ENCODE measurements around the gene CACNA1E. TPM values are rescaled to one million over a fixed set of nuclear protein-coding genes. Genes with fewer than 3 reads are reported as not detected.

Gene CACNA1E
- total RNA-seq, 1 donor, result not detected

GRCh38 chr1:181558416-181558815, 75.1 kb downstream of the CACNA1E start:
- no peak for DNase-seq (ENCODE audit: low read depth)
- H3K4me3 ChIP-seq (ENCODE audit: low read depth, low read length), result no peak overlapping the region
- TF ChIP-seq, protein P1, sequence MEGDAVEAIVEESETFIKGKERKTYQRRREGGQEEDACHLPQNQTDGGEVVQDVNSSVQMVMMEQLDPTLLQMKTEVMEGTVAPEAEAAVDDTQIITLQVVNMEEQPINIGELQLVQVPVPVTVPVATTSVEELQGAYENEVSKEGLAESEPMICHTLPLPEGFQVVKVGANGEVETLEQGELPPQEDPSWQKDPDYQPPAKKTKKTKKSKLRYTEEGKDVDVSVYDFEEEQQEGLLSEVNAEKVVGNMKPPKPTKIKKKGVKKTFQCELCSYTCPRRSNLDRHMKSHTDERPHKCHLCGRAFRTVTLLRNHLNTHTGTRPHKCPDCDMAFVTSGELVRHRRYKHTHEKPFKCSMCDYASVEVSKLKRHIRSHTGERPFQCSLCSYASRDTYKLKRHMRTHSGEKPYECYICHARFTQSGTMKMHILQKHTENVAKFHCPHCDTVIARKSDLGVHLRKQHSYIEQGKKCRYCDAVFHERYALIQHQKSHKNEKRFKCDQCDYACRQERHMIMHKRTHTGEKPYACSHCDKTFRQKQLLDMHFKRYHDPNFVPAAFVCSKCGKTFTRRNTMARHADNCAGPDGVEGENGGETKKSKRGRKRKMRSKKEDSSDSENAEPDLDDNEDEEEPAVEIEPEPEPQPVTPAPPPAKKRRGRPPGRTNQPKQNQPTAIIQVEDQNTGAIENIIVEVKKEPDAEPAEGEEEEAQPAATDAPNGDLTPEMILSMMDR (IDR thresholded peaks at IDR 0.05; ENCODE audit: insufficient read depth, low read length), result no peak

- no peak overlapping the region for H3K4me3 ChIP-seq (ENCODE audit: low read depth, low read length)
- DNase-seq (ENCODE audit: low read depth), result no peak
- TF ChIP-seq, protein P1 (IDR thresholded peaks at IDR 0.05; ENCODE audit: insufficient read depth, low read length), result no peak
Observed at GRCh38 chr1:181559142-181559541, 75.8 kb downstream of the CACNA1E start.

DNA sequence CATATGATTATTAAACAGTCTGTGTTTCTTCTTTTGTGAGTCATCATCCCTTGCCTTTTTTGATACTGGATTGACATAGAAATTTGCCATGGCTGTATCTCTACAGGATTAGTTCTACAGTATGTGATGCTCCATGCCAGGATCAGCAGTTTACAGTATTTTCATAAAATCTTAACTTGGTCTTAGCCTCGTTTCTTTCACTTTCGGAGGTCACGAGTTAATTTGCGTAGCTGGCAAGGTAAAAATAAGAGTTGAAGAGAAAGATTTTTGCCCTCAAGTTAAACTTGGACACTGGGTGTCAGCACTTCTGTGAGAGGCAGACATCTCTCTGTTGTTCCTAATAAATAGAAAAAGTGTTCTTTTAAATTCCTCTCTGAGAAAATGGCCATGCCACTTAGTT, 79.1 kb downstream of the CACNA1E start:
- no peak for DNase-seq (ENCODE audit: low read depth)
- TF ChIP-seq, protein P1 (IDR thresholded peaks at IDR 0.05; ENCODE audit: insufficient read depth, low read length), result no peak
- no peak overlapping the region for H3K4me3 ChIP-seq (ENCODE audit: low read depth, low read length)

- no peak for DNase-seq (ENCODE audit: low read depth)
- TF ChIP-seq, protein P1 (IDR thresholded peaks at IDR 0.05; ENCODE audit: insufficient read depth, low read length), result no peak
- H3K4me3 ChIP-seq (ENCODE audit: low read depth, low read length), result no peak overlapping the region
Observed at GRCh38 chr1:181568736-181569135, 85.4 kb downstream of the CACNA1E start.

- TF ChIP-seq, protein P1 (IDR thresholded peaks at IDR 0.05; ENCODE audit: insufficient read depth, low read length), result no peak
- DNase-seq (ENCODE audit: low read depth), result no peak
- no peak overlapping the region for H3K4me3 ChIP-seq (ENCODE audit: low read depth, low read length)
Observed at GRCh38 chr1:181577475-181577874, 94.2 kb downstream of the CACNA1E start.

DNA sequence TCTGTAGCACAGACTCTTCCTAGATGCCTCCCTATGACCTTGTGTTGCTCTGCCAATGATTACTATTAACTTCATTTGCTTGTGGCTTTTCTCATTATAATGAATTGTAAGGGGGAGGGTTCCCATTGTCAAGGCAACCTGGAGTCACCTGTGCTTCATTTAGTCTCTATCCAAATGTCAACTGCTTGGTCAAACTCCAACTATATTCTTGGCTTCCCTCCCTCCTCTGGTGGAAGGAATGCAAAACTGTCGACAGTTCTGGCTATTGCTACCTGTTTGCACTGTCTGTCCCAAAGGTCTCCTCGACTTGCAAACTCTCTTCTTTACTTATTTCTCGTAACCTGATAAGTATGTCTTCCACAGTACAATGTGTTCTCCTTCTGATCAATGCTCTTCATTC, 100.3 kb downstream of the CACNA1E start:
- no peak overlapping the region for H3K4me3 ChIP-seq (ENCODE audit: low read depth, low read length)
- TF ChIP-seq, protein P1 (IDR thresholded peaks at IDR 0.05; ENCODE audit: insufficient read depth, low read length), result no peak
- no peak for DNase-seq (ENCODE audit: low read depth)

DNA sequence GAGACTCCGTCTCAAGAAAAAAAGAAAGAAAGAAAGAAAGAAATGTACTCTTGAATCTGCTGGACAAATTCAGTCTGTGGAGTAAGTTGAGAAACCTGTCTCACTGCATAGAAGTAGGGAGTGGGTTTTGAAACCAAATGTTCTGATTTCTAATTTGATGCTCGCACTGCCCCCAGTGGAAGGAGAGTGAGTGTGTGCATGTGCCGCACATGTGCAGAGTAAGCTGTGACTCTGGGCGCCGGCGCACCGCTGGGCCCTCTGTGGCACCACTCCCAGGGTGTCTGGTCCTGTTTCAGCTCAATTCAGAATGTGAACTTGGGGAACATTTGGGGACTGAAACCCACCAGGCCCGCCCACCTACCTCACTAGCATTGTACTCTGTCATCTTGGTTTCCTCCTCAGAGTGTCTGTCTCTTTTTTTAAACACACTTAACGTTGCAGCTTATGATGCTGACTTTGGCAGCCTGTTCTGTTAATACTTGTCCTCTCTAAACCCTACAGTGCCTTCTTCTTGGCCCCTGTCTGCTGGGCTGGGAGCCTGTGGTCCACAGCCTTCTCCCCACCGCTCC, 104.6 kb downstream of the CACNA1E start:
- DNase-seq (ENCODE audit: low read depth), result no peak
- TF ChIP-seq, protein P1 (IDR thresholded peaks at IDR 0.05; ENCODE audit: insufficient read depth, low read length), result no peak
- no peak overlapping the region for H3K4me3 ChIP-seq (ENCODE audit: low read depth, low read length)

Data from fibroblast of the aortic adventitia (primary cell).